GM20000 (cell line): ENCODE data around the gene STX8.

Source experiments
- DNase-seq: peaks from one replicate; pipeline ENCODE4 v3.0.0; 2012; ENCODE audit warnings: low spot score
- CTCF ChIP-seq: IDR thresholded peaks from 2 replicates; pipeline ENCODE4 v1.5.1; 2012; ENCODE audit warnings: mild to moderate bottlenecking, control low read depth; ENCODE audit errors: extremely low read depth, missing control alignments

Gene STX8

GRCh38 chr17:9220398-9221146 is 355.0 kb downstream of the STX8 start:
- no peak for DNase-seq
- no peak for TF ChIP-seq CTCF

- DNase-seq, result no peak
- no peak for TF ChIP-seq CTCF
Measured at GRCh38 chr17:9219631-9220397, 355.8 kb downstream of the STX8 start.

- TF ChIP-seq CTCF, result no peak
- DNase-seq, result no peak
Measured at GRCh38 chr17:9218911-9219310, 356.7 kb downstream of the STX8 start.

- TF ChIP-seq CTCF, result no peak
- no peak for DNase-seq
Measured at GRCh38 chr17:9218064-9218635, 357.5 kb downstream of the STX8 start.

- no peak for DNase-seq
- no peak for TF ChIP-seq CTCF
Measured at GRCh38 chr17:9217151-9218056, 358.2 kb downstream of the STX8 start.

GRCh38 chr17:9215465-9215864 is 360.2 kb downstream of the STX8 start:
- no peak for TF ChIP-seq CTCF
- DNase-seq, result no peak

GRCh38 chr17:9213303-9213640 is 362.3 kb downstream of the STX8 start:
- TF ChIP-seq CTCF, result no peak
- no peak for DNase-seq
